GM19238 (cell line): Measurements from ENCODE around the gene EIF4E1B.

Experiments used
- DNase-seq: peaks from one replicate; pipeline ENCODE4 v3.0.0; 2011; ENCODE audit warnings: low spot score; ENCODE audit not compliant: insufficient read length

Gene EIF4E1B

GRCh38 chr5:176646707-176647029, 16.2 kb downstream of the EIF4E1B start:
- no peak for DNase-seq

GRCh38 chr5:176647030-176647842, 16.8 kb downstream of the EIF4E1B start, which contains the start of gene TSPAN17:
Gene TSPAN17, plus strand, starts transcription at chr5:176647484. Its CDS starts 132 bp downstream, at chr5:176647616.
- DNase-seq, result peak; percentile 99

DNA sequence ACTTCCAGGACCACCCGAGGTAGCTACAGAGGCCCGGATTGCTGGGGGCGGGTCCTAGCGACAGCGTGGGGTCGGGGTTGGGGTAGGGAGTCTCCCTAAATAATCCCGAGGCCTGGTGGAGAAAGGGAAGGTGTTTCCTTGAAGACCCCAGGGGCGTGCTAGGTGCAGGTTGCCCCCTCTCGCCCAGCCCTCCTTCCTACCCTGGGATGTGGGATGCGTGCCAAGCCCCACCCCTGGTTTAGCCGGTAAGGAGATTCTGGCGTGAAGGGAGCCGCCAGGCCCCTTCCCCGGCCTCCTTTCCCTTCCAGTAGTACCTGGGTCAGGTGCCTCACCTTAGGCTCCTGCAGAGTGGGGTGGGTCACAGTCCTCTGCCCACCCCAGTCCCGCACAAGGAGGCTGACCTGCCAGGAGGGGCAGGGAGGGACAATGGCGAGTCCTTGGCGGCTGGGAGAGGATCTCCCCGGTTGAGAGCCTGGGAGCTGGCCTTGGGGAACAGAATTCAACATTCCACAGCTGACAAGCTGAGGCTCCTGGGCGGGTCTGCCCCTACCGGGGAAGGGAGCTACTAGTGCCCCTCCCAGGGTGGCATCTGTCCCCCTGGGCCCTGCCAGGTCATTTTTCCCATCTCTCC, 17.5 kb downstream of the EIF4E1B start:
- no peak for DNase-seq

DNA sequence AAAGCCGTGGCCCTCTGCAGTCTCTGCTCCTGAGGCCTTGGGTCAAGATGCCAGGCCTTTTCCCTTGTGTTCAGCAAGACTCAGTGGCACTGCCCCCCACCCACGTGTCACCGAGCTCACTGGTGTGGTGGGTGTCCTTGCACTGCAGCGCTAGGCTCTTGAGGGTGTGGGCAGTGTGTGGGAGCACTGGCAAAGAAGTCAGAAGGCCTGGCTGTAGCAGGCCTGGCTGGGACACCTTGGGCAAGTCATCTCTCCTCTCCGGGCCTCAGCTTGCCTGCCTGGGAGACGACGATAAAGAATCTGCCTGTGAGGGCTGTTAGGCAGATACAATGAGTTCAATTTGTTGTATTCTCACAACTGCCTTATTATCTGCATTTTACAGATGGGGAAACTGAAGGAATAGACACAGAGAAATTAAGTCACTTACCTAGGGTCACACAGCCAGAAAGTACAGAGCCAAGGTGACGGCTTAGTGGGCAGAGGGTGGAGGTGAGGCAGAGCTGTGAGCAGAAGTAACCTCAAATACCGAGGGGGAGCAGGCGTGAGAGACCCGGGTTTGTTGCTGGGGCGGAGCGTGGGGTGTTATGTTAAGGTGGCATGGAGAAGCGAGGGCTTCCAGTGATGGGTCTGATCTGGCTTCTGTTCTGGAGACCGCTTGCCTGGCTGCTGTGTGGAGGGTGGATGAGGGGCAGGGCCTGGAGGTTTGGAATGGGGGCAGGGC, 18.2 kb downstream of the EIF4E1B start:
- no peak for DNase-seq

- DNase-seq, result no peak
Observed at GRCh38 chr5:176650354-176650884, 19.9 kb downstream of the EIF4E1B start.

DNA sequence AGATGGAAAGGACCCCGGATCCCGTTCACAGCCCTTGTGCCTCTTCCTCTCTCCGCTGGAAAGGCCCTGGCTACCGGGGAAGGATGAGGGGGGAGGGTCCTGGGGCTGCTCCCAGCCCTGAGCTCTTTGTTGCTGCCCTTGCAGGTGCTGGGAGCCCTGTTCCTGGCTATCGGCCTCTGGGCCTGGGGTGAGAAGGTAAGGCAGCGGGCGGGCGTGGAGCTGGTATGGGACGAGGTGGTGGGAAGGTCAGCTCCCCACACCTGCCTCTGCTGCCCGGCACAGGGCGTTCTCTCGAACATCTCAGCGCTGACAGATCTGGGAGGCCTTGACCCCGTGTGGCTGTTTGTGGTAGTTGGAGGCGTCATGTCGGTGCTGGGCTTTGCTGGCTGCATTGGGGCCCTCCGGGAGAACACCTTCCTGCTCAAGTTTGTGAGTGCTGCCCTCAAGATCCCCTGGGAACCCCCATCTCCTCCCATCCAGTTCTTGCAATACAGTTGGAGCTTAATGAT, 21.1 kb downstream of the EIF4E1B start:
- DNase-seq, result no peak

DNA sequence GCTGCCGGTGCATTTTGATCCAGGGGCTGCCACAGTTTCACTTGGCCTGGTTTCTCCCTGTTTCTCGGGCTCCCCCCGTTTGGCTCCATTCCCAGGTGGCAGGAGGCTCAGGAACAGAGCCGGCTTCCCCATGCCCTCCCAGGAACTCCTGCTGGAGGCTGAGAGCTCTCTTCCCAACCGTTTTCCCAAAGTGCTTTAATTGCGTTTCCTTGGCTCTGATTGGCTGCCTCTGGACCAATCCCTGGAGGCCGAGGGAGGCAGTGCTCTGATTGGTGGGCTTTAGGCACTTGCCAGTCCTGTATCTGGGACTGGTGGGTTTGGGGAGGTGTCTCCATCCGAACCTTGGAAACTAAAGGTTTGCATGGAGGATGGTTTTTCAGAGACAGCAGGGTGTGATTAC, 21.7 kb downstream of the EIF4E1B start:
- DNase-seq, result no peak

- DNase-seq, result no peak
Observed at GRCh38 chr5:176653401-176654385, 23.2 kb downstream of the EIF4E1B start.

DNA sequence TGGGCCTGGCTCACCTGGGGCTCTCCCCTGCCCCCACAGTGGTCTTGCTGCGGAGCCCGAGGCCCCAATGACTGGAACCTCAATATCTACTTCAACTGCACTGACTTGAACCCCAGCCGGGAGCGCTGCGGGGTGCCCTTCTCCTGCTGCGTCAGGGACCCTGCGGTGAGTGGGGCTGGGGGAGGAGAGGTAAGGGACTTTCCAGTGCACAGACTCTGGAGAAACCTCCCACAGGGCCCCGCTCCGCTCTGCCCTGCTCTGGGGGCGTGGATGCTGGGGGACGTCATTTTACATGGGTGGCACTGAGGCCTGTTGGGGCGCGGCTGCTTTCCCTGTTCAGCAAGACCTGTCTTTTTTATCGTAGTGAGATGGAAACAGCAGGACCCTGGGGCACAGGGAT, 24.4 kb downstream of the EIF4E1B start:
- DNase-seq, result no peak

DNA sequence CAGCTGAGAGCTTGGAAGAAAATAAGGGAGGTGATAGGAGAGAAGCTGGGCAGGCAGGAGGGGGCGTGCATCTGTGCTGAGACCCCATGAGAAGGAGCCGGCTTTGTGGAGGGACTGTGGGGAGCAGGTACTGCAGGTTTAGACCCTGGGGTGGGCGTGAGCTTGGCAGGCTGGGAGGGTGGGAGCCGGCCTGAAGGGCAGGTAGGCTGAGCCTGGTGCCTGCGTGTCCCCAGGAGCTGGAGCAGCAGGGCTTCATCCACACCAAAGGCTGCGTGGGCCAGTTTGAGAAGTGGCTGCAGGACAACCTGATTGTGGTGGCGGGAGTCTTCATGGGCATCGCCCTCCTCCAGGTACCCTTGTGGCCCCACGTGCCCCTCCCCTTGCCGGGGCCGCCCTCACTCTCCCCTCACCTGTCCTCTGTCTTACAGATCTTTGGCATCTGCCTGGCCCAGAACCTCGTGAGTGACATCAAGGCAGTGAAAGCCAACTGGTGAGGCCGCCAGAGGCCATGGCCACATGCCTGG, 26.1 kb downstream of the EIF4E1B start:
- no peak for DNase-seq

- peak; percentile 63 for DNase-seq
Observed at GRCh38 chr5:176658007-176658599, 27.6 kb downstream of the EIF4E1B start.

DNA sequence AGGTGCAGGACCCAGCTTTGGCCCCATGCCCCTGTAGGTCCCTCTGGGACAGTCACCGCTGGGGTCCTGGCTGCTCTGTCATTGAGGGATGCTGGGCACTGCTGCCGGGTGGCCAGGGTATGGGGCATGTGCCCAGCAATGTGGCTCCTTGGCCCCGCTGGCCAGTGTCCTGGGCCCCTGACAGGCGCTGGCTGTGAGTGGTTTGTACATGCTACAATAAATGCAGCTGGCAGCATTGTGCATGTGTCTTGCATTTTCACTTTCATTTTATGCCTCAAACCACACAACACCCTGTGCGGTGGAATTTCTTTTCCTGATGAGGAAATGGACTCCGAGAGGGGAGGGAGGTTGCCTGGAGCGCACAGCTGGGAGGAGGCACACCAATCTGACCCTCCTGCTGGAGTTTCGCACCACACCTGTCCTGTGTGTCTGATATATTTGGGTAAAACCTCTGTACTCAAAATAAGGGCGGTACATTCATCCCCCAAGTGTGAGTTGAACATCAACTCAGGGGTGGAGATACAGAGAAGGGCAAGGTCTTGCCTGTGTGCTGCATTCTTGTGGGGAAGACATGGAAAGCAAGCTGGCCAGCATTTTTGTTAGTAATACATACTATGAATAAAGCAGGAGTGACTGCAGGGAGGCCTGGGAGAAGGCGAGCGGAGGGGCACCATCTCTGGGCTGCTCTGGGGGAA, 28.5 kb downstream of the EIF4E1B start:
- DNase-seq, result no peak

- no peak for DNase-seq
Observed at GRCh38 chr5:176659512-176659839, 29.0 kb downstream of the EIF4E1B start.

GRCh38 chr5:176659860-176660461, 29.5 kb downstream of the EIF4E1B start:
- DNase-seq, result no peak

GRCh38 chr5:176660530-176660859, 30.0 kb downstream of the EIF4E1B start:
- no peak for DNase-seq

DNA sequence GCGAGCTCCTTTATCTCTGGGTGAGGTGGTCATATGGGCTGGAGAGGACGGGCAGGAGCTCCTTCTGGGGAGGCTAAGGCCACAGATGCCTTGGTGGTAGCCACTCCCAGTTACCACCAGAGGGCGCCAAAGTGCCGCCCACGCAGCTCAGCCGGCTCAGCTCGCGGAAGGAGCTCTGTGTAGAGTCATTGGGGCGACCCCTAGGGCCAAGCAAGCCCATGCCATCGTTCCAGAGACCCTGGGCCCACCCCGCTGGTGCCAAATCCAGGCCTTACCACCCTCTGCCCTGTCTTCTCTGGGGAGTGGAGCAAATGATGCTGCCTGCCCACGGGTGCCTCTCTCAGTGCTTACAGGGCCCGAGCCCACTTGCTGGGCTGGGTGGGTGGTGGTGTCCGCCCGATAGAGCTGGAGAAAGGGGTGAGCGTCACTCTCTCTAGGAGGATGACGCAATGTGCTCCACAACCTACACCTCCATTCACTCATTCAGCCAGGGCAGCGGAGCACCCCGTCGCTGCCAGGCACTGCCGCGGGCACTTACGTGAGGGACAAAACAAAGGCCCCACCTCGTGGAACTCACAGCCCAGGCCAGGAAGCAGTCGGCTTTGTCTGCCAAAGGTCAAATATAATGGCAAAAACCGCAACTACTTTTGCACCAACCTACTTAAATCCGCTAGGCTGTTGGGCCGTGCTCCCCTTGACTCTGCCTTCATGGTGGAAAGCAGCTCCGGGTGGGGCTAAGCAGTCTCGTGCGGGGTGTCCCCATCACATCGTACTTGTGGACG, 30.6 kb downstream of the EIF4E1B start:
- DNase-seq, result peak; percentile 94

GRCh38 chr5:176661676-176662075, 31.2 kb downstream of the EIF4E1B start:
- no peak for DNase-seq
